Adrenal gland (tissue), 12 donors: Measurements from ENCODE around the gene KLC1. TPM values are rescaled to one million over a fixed set of nuclear protein-coding genes. Genes with fewer than 3 reads are reported as not detected.
A peak's percentile ranks its signal among the peaks of the same experiment; 100 is the strongest.

ENCODE experiments used
- DNase-seq, 7 donors: peaks; one replicate each; pipeline ENCODE4 v3.0.0-alpha.2; 2019 to 2020
- H3K27ac ChIP-seq, 5 donors: fragments of 200-600 bp; sonication (generic) in 4 of 5; 1 replicate in 3 of 5; 2 replicates in 2 of 5; pipeline versions ENCODE4 v1.5.1 to v1.8.0; 2016 to 2020; ENCODE audit warnings: mild to moderate bottlenecking in 1 of 5
- H3K27me3 ChIP-seq: fragments of 200-600 bp; 2 replicates; pipeline ENCODE4 v1.8.0; 2021
- H3K36me3 ChIP-seq, 2 donors: fragments of 200-600 bp; replicated peaks in 1 of 2; 1 replicate in 1 of 2; 2 replicates in 1 of 2; pipeline versions ENCODE4 v1.5.1 to v1.8.0; 2018 to 2022
- H3K4me1 ChIP-seq, 2 donors: fragments of 200-600 bp; replicated peaks in 1 of 2; 1 replicate in 1 of 2; 2 replicates in 1 of 2; pipeline versions ENCODE4 v1.5.1 to v1.8.0; 2018 to 2021
- H3K4me3 ChIP-seq, 4 donors: fragments of 200-600 bp; sonication (generic) in 3 of 4; one replicate each; pipeline ENCODE4 v1.5.1; 2016 to 2018
- H3K9me3 ChIP-seq, 3 donors: fragments of 200-600 bp; sonication (generic) in 1 of 3; replicated peaks in 1 of 3; 1 replicate in 2 of 3; 2 replicates in 1 of 3; pipeline versions ENCODE4 v1.5.1 to v1.8.0; 2016 to 2021
- CTCF ChIP-seq, 6 experiments: fragments of 450-650 bp in 4 of 6; fragments of 200-600 bp in 2 of 6; sonication (generic) in 1 of 6; IDR thresholded peaks; 1 replicate in 5 of 6; 2 replicates in 1 of 6; pipeline versions ENCODE4 v1.5.1 to v1.8.0; 2016 to 2021; ENCODE audit warnings: antibody characterized with exemption in 6 of 6, mild to moderate bottlenecking in 2 of 6, moderate library complexity in 1 of 6
- POLR2A ChIP-seq, 2 donors: fragments of 450-650 bp; IDR thresholded peaks; one replicate each; pipeline ENCODE4 v1.6.1; 2017; ENCODE audit warnings: antibody characterized with exemption in 2 of 2, mild to moderate bottlenecking in 2 of 2, moderate library complexity in 1 of 2
- WGBS, 4 donors: extraction: QIAGEN DNeasy Blood & Tissue Kit in 2 of 4; methylation state at CpG; one replicate each; pipeline versions ENCODE4 v1.1.5 to v1.1.7; 2013 to 2017; 5-methylcytosine and 5-hydroxymethylcytosine counted together
- intact Hi-C, 2 donors: fragments of 100-400 bp; cut with DNase I; formaldehyde crosslinking; loops; one replicate each; pipeline versions ENCODE4 v1.14.1 to v1.15.0; 2022 to 2023
- polyA plus RNA-seq, 3 donors: library from polyadenylated mRNA; stranded (reverse); fragments of 200-250 nt in 2 of 3; fragments of 350-450 nt in 1 of 3; fragmentation: Illumina TruSeq in 1 of 3; extraction: RNeasy Lipid Tissue Mini Kit (QIAGEN cat#74804) in 1 of 3; gene quantifications; one replicate each; pipeline ENCODE4 v1.2.3, GENCODE V29; 2013 to 2014
- total RNA-seq, 9 donors: library from RNA; depleted of rRNA in 4 of 9; stranded (reverse); fragments of >200 nt in 4 of 9; fragments of 120-200 nt in 1 of 9; fragmentation: NEBNext Ultra II Directional in 1 of 9; extraction: Animal tissue kit (Norgen Biotek cat#: 25700) in 1 of 9; gene quantifications; one replicate each; pipeline versions ENCODE4 v1.1.0 to v1.2.4, GENCODE V29; 2013 to 2023
- donor health status: healthy with polysubstance abuse.
- donor health status: Bipolar disorder and iron deficiency.
- donor health status: DM: yes; HTN: yes; CAD: no.
- donor health status: DM: no; HTN: no; CAD: no.
- donor health status: DM: no; HTN: no; CAD: no.
- donor health status: DM: yes; HTN: yes; CAD: no.

The KLC1 gene
- total and polyA plus RNA-seq, 12 donors = 70.7 to 248 (median 125) TPM

GRCh38 chr14:103657471-103657870, 28.5 kb downstream of the KLC1 start:
- no peak for TF ChIP-seq CTCF (IDR thresholded peaks at IDR 0.05)
- TF ChIP-seq POLR2A (IDR thresholded peaks at IDR 0.05) = no peak
- no peaks in the 10 kb centered on the region for H3K27me3 ChIP-seq
- H3K4me1 ChIP-seq = peaks cover 11 to 26% of the 10 kb centered on the region in 2 donors
- 71 to 83% (median 79%) methylated on average over 13 of the region's 13 CpGs for WGBS, 4 donors
- H3K9me3 ChIP-seq = no peaks in the 10 kb centered on the region
- intact Hi-C loops = no loop called here
- peak overlapping the region in 2 of 5 donors; percentile 39 to 56 for H3K27ac ChIP-seq
- DNase-seq = no peak
- H3K36me3 ChIP-seq = peaks cover 0 to 73% of the 10 kb centered on the region in 2 donors
- no peak overlapping the region for H3K4me3 ChIP-seq

GRCh38 chr14:103659631-103660030, 30.6 kb downstream of the KLC1 start:
- Histone ChIP-seq H3K36me3 (peaks cover 0 to 82% of the 10 kb centered on the region in 2 donors), H3K9me3 (no peaks in the 10 kb centered on the region), H3K4me3 (no peak overlapping the region), H3K4me1 (peaks cover 0 to 6% of the 10 kb centered on the region in 2 donors), H3K27me3 (no peaks in the 10 kb centered on the region), H3K27ac (no peak overlapping the region)
- TF ChIP-seq CTCF (IDR thresholded peaks at IDR 0.05) = no peak
- TF ChIP-seq POLR2A (IDR thresholded peaks at IDR 0.05) = no peak
- WGBS, 4 donors = 84 to 90% (median 88%) methylated on average over 7 of the region's 7 CpGs
- DNase-seq = no peak
- intact Hi-C loops = no loop called here

GRCh38 chr14:103662029-103662428, 33.0 kb downstream of the KLC1 start:
- intact Hi-C loops = no loop called here
- no peak overlapping the region for H3K27ac ChIP-seq
- no peaks in the 10 kb centered on the region for H3K4me1 ChIP-seq
- H3K4me3 ChIP-seq = no peak overlapping the region
- H3K36me3 ChIP-seq = peaks cover 0 to 69% of the 10 kb centered on the region in 2 donors
- no peaks in the 10 kb centered on the region for H3K9me3 ChIP-seq
- H3K27me3 ChIP-seq = no peaks in the 10 kb centered on the region
- DNase-seq = no peak
- WGBS, 4 donors = 78 to 90% (median 83%) methylated on average over 4 to 10 of the region's 10 CpGs
- TF ChIP-seq CTCF (IDR thresholded peaks at IDR 0.05) (no peak), POLR2A (IDR thresholded peaks at IDR 0.05) (no peak)

- 94 to 97% (median 96%) methylated on average over 14 to 17 of the region's 17 CpGs for WGBS, 4 donors
- no peak for DNase-seq
These were observed 33.6 kb downstream of the KLC1 start for GRCh38 chr14:103662591-103662990.

More at GRCh38 chr14:103662591-103662990, 33.6 kb downstream of the KLC1 start:
- H3K27me3 ChIP-seq = no peaks in the 10 kb centered on the region
- peaks cover 0 to 71% of the 10 kb centered on the region in 2 donors for H3K36me3 ChIP-seq
- intact Hi-C loops = no loop called here
- H3K27ac ChIP-seq = no peak overlapping the region
- no peak for TF ChIP-seq POLR2A (IDR thresholded peaks at IDR 0.05)
- no peak for TF ChIP-seq CTCF (IDR thresholded peaks at IDR 0.05)
- no peaks in the 10 kb centered on the region for H3K4me1 ChIP-seq
- no peak overlapping the region for H3K4me3 ChIP-seq
- no peaks in the 10 kb centered on the region for H3K9me3 ChIP-seq
